HG02588 (cell line): ENCODE data around the gene PHACTR3.

Experiments
- ATAC-seq: cut with Tn5 transposase; IDR thresholded peaks from one replicate; pipeline ENCODE4 v1.9.1; 2021; ENCODE audit warnings: mild to moderate bottlenecking, moderate library complexity; ENCODE audit not compliant: unreplicated experiment

The PHACTR3 gene

GRCh38 chr20:59746155-59746554 lies 141.8 kb downstream of the PHACTR3 start:
- ATAC-seq, result no peak

DNA sequence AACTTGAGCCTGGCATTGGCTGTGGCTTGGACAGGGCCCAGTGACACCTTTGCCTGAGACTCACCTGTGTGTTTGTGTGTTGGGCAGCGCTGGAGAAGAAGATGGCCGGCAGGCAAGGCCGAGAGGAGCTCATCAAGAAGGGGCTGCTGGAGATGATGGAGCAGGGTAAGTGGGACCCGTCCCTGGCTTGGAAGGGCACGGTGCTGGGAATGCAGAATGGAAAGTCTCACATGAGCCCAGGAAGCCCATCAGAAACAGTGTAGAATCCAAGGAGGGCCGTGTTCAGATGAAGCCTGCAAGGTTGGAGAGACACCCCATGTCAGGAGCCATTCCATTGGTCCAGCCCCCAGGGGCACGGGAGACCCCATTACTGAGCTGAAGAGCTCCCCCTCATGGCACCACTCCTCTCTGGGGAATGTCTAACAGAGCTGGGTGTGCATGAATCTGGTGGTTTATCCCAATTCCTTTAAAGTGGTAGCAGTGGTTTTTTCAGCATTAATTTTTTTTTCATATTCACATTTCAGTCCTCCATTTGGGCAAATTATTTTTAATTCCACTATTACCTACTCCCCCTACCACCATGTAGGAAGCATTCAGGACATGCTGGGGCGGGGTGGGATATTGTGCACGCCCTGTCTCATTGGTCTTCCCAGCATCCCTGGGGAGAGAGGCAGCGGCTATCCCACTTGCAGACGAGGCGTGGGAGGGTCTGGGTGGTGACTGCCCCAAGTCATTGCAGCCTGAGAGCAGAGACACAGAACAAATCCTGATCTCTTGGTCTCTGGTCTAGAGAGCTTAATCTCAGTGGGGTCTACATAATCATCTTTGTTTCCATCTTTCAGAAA lies 143.6 kb downstream of the PHACTR3 start:
- ATAC-seq, result no peak

DNA sequence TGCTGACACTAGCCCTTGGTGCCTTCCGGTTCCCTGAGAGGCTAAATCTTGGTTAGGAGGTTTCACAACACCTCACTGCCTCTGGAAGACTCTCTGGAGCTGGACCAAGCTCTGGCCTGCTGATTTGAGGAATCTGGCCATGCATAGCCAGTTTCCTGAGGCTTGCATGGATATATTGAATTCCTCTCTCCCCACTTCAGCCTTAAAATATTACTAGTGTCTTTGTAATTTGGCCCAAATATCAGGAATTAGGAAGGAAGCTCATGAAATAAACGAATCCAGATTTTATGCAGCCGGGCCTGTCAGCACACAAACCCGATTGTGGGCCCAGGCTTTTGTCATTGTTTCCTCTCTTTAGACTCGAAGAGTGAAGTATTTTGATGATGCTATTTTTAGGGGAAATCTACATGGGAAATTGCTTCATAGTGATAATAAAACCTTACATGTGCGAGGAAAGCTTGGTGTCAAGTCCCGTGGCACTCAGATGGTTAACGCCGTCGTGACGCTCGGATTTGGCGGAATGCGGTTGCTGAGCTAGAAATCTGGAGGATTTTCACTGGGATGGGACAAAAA lies 144.4 kb downstream of the PHACTR3 start:
- ATAC-seq, result no peak

DNA sequence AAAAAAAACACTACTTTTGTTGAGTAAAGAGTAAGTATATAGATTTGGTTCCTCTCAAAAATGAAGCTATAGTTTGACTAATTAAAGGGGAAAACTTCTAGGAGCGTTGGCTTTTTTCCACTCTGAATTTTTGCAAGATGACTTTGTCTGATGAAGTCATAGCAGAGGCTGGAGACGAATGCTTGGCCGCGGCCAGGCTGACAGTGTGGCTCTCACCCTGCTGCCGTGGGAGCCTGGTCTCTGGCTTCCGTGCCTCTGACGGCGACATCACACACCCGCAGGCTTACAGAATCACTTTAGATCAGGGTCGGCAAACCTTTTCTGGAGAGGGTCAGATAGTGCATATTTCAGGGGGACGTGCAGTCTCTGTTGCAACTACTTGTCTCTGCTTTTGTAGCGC lies 145.0 kb downstream of the PHACTR3 start:
- ATAC-seq, result no peak

GRCh38 chr20:59750209-59750840 lies 146.0 kb downstream of the PHACTR3 start:
- no peak for ATAC-seq

DNA sequence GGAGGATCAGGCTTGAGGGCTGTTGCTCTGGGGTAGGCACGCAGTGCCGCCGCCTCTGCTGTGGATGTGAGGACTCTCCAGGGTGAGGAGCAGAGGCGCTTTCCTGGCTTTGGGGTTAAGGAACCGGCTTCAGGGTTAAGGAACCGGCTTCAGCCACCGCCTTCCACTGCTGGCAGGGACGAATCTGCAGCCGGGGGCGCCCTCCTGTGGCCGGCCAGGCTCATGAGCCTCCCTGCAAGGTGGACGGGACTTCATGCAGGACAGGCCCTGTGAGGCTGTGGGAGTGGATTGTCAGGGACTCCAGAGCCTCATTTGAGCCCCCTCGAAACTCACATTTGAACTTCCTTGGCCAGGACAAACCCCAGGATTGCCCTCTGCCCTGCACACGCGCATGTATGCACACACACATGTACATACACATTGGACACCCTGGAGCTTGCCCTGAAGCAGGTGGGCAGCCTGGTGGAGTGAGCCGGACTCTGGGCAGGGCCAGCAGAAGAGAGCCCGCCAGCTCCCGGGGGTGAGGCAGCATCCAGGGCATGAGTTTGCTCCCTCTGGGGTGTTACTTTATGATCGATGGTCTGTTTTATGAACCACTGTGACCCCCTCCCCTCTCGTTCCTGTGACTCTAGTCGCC lies 146.9 kb downstream of the PHACTR3 start:
- no peak for ATAC-seq

DNA sequence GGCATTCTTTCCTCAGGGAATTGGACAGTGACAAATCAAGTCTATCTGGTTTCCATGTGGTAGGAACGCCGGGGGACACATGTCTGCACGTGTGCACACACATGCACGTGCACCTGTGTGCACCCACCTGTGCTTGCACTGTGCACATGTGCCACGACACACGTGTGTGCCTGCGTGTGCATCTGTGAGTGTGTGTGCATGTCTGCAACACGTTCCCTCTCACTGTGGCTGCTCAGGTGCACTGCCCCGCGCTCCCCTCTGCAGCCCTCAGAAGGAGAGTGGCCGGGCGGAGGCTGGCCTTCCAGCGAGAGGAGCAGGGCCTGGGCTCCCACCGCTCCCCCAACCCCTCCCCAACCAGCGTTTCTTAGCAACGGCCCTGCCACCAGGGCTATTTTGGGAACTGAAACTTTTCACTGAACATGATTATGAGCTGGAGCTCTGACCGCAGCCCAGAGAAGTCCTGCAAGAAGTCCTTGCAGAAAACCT lies 147.8 kb downstream of the PHACTR3 start:
- ATAC-seq, result peak; percentile 75

GRCh38 chr20:59752704-59753460 lies 148.5 kb downstream of the PHACTR3 start:
- ATAC-seq, result peak; percentile 40

DNA sequence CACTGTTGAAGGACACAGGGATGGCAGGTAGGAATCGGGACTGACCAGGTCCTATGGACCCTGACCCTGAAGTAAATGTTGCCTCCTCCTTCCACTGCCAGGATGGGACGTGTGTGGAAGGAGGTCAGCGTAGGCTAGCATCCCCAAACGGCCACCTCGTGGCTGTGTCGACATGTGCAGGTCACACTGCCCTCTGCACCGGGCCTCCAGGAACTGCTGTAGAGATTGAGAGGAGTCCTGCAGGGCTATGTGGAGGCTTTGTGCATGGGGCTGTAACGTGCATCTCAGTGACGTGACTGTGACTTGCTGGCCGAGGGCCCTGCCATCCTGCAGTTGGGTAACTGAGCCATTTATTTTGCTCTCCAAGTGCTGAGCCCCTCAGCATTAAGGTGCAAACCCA lies 149.5 kb downstream of the PHACTR3 start:
- ATAC-seq, result no peak

- ATAC-seq, result no peak
Observed at GRCh38 chr20:59754551-59754950, 150.2 kb downstream of the PHACTR3 start.

DNA sequence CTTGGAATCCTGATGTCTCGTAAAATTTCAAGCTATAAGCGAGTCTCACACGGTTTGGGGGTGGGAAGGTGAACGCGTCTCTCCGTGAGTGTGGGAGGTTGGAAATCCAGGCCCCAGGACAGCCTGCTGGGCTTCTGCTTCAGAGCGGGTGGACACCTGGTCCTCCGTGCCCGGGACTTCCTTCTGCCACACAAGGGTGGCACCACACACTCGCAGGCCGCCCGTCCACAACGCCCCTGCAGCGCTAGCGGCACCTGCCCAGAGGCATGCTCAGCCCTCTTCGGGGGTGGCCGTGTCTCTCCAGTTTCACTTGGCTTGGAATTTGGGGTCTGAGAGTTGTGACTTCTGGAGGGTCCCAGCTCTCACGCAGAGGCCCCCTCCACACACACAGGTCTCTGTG lies 151.9 kb downstream of the PHACTR3 start:
- ATAC-seq, result no peak

- no peak for ATAC-seq
Observed at GRCh38 chr20:59764037-59764436, 159.7 kb downstream of the PHACTR3 start.

DNA sequence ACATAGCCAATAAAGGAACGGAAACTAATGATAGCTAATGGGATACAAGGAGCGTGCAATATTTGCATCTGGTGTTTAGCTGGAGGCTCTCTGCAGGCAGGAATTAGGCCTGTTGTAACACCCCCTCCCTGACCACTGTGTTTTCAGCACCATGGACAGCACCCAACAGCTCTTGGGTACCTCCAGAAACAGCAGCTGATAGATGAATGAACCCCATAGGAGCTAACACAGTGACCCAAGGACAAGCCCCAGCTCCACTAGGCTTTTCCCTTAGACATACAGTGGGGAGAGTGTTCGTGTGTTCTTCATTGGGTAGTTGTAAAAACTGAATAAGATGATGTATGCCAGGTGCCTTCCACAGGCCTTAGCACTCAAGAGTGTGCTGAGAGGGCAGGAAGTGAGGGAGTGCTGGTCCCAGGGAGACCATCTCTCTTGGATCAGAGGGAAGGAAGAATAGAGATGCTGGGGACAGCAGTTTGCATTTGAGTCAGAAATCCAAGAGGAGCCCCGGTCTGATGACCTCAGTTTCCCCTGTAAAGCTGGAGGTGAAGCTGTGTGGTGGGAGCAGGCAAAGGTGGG lies 161.3 kb downstream of the PHACTR3 start:
- ATAC-seq, result no peak

DNA sequence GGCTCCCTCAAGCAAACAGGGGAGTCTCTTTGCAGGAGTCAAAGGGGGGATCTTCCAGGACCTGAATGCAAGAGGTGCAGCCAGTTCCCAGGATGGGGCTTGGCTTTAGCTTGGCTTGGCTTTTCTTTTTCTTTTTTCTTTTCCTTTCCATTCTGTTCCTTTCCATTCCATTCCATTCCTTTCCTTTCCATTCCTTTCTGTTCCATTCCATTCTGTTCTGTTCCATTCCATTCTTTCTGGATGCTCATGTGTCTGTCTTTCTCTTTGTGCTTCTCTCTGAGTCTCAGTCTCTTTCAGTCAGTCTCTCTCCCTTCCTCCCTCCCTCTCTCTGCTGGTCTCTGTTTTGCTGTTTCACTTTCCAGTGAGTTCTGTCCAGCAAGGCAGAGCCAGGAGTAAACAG lies 163.3 kb downstream of the PHACTR3 start:
- no peak for ATAC-seq

DNA sequence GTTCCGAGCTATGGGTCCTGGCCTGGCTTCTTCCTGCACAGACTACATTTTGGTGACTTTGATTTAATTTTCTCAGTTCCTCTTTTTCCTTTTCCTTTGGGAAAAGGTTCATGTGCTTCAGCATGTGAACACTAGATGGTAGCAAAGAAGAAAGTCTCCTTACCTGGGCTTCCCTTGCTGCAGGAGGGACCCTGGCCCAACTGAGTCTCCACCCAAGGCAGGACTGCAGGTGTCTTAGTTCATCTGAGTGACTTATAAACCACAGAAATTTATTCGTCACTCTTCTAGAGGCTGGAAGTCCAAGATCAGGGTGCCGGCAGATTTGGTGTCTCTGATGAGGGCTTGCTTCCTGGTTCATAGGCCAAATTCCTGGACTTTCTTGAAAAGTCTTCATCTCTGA lies 165.9 kb downstream of the PHACTR3 start:
- ATAC-seq, result no peak

DNA sequence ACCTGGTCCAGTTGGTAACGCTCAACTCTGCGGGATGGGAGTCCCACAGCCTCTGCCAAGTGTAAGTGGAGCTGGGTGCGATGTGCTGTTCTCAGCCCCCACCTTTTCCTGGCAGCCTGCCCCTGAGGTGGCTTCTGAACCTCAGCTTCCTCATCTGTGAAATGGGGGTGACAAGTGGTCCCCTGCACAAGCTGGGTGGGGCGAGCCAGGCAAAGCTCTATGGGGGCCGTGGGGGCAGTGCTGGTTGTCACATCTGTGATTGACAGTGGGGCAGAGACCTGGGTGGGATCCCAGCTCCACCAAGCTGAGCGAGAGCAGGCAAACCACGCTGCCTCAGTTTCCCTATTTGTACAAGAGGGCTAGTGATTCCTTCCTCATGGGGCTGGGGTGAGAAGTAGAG lies 166.5 kb downstream of the PHACTR3 start:
- ATAC-seq, result no peak

DNA sequence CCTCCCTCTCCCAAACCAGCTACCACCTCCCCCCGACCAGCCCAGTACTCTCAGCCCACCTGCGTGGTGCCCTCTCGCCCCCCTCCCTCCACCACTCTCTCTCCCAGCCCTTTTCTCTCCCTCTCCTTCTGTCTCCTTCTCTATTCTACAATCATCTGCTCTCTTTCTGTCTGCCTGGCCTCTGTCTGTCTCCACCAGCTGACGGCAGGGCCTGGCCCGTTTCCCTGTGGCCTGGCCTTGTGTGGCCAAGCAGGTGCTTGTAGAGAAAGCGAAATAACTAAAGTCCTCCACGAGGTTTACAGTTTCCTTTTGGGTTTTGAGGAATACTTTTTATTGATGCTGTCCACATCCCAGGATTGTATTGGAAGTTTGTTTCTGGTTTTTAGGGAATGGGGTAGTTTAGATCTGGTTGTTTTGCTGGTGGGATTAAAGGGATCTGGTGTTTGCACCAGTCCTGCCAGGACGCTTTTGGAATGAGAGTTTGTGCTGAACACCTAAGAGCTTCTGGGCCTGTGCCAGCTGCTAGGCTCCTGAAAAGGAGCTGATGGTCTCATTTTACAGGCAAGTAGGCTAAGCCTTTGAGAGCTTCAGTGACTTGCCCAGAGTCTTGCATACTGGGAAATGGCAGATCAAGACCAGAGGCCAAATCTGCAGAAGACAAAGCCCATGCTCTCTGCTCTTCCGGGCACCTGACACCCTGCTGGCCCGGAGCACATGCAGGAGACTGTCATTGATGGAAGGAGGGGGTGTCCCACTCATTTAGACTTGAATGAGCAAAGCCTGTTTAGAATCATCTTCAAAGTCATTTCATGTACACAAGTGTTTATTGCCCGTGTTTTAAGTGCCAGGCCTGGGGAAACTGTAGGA lies 167.4 kb downstream of the PHACTR3 start:
- ATAC-seq, result no peak

DNA sequence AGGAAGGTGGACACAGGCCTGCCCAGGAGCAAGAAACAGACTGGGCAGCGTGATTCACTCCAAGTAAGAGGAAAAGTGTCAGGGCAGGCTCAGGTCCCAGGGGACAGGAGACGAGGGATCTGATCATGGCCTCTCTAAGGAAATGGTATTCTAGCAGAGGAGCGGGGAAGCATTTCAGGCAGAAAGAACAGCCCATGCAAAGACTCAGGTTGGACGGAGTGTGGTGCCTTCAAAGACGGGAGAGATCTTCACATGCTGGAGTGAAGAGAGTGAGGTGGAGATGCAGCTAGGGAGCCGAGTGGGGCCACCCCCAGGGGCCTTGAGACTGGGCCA lies 168.0 kb downstream of the PHACTR3 start:
- no peak for ATAC-seq
